MG63 (cell line): ENCODE data around the gene SH2B2. TPM values are rescaled to one million over a fixed set of nuclear protein-coding genes. Genes with fewer than 3 reads are reported as not detected.
A peak's percentile ranks its signal among the peaks of the same experiment; 100 is the strongest.

Source experiments
- DNase-seq: peaks from one replicate; pipeline ENCODE4 v3.0.0-alpha.2; 2020
- H3K27me3 ChIP-seq: fragments of 250-450 bp; sonication (Bioruptor Pico); 2 replicates; pipeline ENCODE4 v1.5.1; 2020; ENCODE audit warnings: mild to moderate bottlenecking, moderate library complexity
- H3K36me3 ChIP-seq: fragments of 250-450 bp; sonication (Bioruptor Pico); 2 replicates; pipeline ENCODE4 v1.5.1; 2020; ENCODE audit warnings: mild to moderate bottlenecking, moderate library complexity
- H3K4me3 ChIP-seq: fragments of 250-450 bp; sonication (Bioruptor Pico); 2 replicates; pipeline ENCODE4 v1.5.1; 2020; ENCODE audit warnings: mild to moderate bottlenecking, moderate library complexity
- H3K9me3 ChIP-seq: fragments of 250-450 bp; sonication (Bioruptor Pico); 2 replicates; pipeline ENCODE4 v1.5.1; 2020; ENCODE audit warnings: mild to moderate bottlenecking, moderate library complexity
- total RNA-seq: library from RNA; depleted of rRNA; stranded (reverse); fragments of >200 nt; shearing (Covaris generic); gene quantifications from 2 replicates; pipeline ENCODE4 v1.2.3, GENCODE V29; 2014; ENCODE audit warnings: low replicate concordance

Gene SH2B2
- total RNA-seq, 1 experiment from 2014 or later: 0.40 TPM

GRCh38 chr7:102280521-102280920, 6.1 kb upstream of the SH2B2 start:
- H3K36me3 ChIP-seq: no peaks in the 10 kb centered on the region
- no peak overlapping the region for H3K4me3 ChIP-seq
- no peak for DNase-seq
- no peaks in the 10 kb centered on the region for H3K27me3 ChIP-seq
- no peaks in the 10 kb centered on the region for H3K9me3 ChIP-seq

- H3K4me3 ChIP-seq: no peak overlapping the region
- H3K36me3 ChIP-seq: no peaks in the 10 kb centered on the region
- no peak for DNase-seq
- H3K27me3 ChIP-seq: no peaks in the 10 kb centered on the region
- no peaks in the 10 kb centered on the region for H3K9me3 ChIP-seq
Observed at GRCh38 chr7:102281785-102282184, 4.9 kb upstream of the SH2B2 start.

GRCh38 chr7:102282465-102283362, 4.0 kb upstream of the SH2B2 start:
- no peaks in the 10 kb centered on the region for H3K27me3 ChIP-seq

GRCh38 chr7:102283477-102284189, 3.0 kb upstream of the SH2B2 start:
- Histone ChIP-seq H3K36me3 (no peaks in the 10 kb centered on the region), H3K4me3 (no peak overlapping the region), H3K9me3 (no peaks in the 10 kb centered on the region), H3K27me3 (no peaks in the 10 kb centered on the region)
- DNase-seq: no peak

More at GRCh38 chr7:102282465-102283362, 4.0 kb upstream of the SH2B2 start:
- Histone ChIP-seq H3K9me3 (no peaks in the 10 kb centered on the region), H3K4me3 (no peak overlapping the region), H3K36me3 (no peaks in the 10 kb centered on the region)
- DNase-seq: no peak

GRCh38 chr7:102284399-102284798, 2.3 kb upstream of the SH2B2 start:
- no peak overlapping the region for H3K4me3 ChIP-seq
- H3K36me3 ChIP-seq: no peaks in the 10 kb centered on the region
- no peaks in the 10 kb centered on the region for H3K9me3 ChIP-seq
- no peak for DNase-seq
- H3K27me3 ChIP-seq: no peaks in the 10 kb centered on the region

GRCh38 chr7:102284891-102285539, 1.7 kb upstream of the SH2B2 start:
- no peaks in the 10 kb centered on the region for H3K27me3 ChIP-seq
- H3K4me3 ChIP-seq: no peak overlapping the region
- DNase-seq: no peak
- H3K36me3 ChIP-seq: no peaks in the 10 kb centered on the region
- no peaks in the 10 kb centered on the region for H3K9me3 ChIP-seq

GRCh38 chr7:102285540-102286236, 980 bp upstream of the SH2B2 start:
- H3K4me3 ChIP-seq: no peak overlapping the region
- H3K36me3 ChIP-seq: no peaks in the 10 kb centered on the region
- no peaks in the 10 kb centered on the region for H3K9me3 ChIP-seq
- H3K27me3 ChIP-seq: no peaks in the 10 kb centered on the region
- DNase-seq: no peak

DNA sequence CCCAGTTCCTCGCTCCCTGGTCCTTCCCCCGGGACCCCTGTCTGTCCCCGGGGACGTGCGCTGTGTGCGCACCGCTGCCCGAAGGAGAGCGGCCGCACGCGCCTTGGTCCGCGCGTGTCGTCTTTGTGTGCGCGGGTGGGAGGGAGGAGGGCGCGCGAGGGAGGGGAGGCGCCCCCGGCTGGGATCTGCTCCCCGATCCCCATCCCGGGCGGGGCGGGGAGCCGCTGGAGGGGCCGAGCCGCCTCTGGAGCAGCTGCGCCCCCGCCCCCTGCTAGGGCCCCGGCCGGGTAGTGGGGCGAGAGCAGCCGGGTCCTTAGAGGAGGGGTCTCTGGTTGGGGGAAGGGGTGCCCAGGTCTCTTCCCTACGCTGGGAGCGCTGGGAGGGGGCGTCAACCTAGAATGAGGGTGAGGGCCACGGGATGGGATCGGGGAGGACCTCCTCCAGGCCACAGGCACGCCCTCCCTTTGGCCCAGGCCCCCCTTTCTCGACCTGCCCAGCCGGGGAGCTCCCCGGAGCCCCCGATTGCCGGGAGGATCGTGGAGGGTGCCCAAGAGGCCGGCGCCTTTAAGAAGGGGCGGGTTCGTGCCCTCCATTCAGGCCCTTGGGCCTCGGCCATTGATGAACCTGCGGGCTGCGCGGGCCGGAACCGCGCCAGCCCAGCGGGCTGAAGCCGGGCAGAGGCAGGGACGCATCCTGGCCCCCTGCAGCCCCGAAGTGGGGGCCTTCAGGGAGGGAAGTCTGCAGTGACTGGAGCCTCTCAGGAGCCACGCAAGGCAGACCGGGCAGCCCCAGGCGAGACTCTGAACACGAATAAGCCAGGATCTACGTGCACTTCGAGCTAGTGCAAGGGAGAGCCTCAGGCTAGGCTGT, 678 bp downstream of the SH2B2 start:
- no peaks in the 10 kb centered on the region for H3K9me3 ChIP-seq
- no peaks in the 10 kb centered on the region for H3K36me3 ChIP-seq
- peak overlapping the region; percentile 49 for H3K4me3 ChIP-seq
- H3K27me3 ChIP-seq: no peaks in the 10 kb centered on the region
- no peak for DNase-seq

DNA sequence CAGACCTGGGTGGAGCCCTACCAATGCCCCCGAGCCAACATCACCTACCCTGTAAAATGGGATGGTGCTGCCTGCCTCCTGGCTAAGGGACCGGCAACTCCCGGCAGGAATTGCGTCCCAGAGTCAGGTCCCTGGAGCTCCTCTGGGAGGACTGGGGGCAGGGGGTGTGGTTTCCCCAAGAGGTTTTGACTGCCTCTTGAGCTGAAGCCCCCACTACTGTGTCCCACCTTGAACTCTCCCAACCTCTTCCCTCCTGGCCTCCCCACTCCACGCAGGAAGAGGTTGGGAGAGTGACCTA, 1.3 kb downstream of the SH2B2 start:
- H3K36me3 ChIP-seq: no peaks in the 10 kb centered on the region
- no peaks in the 10 kb centered on the region for H3K9me3 ChIP-seq
- H3K4me3 ChIP-seq: peak overlapping the region; percentile 49
- H3K27me3 ChIP-seq: no peaks in the 10 kb centered on the region
- DNase-seq: no peak

DNA sequence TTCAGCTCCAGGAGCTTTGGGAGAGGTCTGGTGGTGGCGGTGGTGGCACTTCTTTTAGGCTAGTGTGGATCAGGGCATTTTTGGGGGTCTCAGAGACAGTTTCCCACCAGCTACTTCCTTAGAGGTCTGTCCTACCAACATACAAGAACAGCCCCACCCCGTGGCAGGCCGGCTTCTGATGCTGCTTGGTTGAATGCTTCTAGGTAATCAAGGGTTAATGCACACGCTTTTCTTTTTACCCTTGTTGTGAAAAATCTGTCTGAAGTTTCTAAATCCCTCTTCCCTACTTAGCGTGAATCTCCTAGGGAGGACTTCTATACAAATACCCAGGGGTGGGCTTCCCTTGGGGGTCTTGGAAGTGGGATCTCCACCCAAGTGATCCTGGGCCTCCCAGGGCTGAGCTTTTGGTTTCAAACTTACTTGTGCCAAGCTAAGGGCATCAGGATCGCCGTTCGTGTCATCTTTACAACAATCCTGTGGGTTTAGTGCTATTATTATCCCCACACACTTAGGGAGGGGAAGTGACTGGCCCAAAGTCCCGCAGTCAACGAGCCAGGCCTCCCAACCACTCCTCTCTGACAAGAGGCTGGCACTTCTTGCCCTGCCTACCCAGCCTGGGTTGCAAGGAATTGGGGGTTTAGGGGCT, 1.7 kb downstream of the SH2B2 start:
- Histone ChIP-seq H3K9me3 (no peaks in the 10 kb centered on the region), H3K36me3 (no peaks in the 10 kb centered on the region), H3K4me3 (no peak overlapping the region), H3K27me3 (no peaks in the 10 kb centered on the region)
- DNase-seq: no peak

DNA sequence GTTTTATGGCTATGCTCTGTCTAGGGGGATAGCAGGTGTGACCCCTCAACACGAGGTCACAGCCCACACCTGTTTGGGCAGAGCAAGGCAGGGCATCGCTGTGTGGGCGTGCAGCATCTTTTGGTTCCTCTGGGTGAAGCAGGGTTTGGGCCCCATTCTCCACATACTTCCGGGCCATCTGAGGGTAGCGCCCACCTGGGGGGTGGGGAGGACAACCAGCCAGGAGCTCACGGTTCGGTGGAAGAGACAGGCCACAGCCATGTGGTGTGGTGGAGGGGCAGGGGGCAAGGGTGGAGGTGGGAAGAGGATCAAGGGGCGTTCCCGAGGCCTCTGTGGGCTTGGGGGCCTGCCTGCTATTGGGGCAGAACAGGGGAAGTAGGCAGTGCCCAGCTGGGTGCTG, 2.4 kb downstream of the SH2B2 start:
- no peak for DNase-seq
- no peak overlapping the region for H3K4me3 ChIP-seq
- H3K9me3 ChIP-seq: no peaks in the 10 kb centered on the region
- H3K27me3 ChIP-seq: no peaks in the 10 kb centered on the region
- H3K36me3 ChIP-seq: no peaks in the 10 kb centered on the region

- Histone ChIP-seq H3K36me3 (no peaks in the 10 kb centered on the region), H3K9me3 (no peaks in the 10 kb centered on the region), H3K4me3 (no peak overlapping the region), H3K27me3 (no peaks in the 10 kb centered on the region)
- DNase-seq: no peak
Observed at GRCh38 chr7:102291056-102291915, 4.6 kb downstream of the SH2B2 start.

DNA sequence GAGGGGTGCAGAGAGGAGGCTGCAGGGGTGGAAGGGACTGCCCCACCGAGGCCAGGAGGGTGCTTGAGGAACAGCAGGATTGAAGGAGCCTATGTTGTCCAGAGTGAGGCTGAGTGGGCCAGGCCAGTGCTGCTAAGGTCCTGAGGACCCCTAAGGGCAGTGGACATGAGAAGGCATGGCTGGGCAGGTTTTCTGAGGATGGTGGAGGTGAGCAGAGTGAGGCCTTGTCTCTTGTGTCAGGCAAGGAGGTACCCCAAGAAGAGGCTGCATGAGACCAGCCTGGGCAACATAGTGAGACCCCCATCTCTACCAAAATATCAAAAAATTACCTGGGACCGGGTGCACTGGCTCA, 5.2 kb downstream of the SH2B2 start:
- DNase-seq: no peak
- no peaks in the 10 kb centered on the region for H3K27me3 ChIP-seq
- no peaks in the 10 kb centered on the region for H3K9me3 ChIP-seq
- H3K4me3 ChIP-seq: no peak overlapping the region
- no peaks in the 10 kb centered on the region for H3K36me3 ChIP-seq

DNA sequence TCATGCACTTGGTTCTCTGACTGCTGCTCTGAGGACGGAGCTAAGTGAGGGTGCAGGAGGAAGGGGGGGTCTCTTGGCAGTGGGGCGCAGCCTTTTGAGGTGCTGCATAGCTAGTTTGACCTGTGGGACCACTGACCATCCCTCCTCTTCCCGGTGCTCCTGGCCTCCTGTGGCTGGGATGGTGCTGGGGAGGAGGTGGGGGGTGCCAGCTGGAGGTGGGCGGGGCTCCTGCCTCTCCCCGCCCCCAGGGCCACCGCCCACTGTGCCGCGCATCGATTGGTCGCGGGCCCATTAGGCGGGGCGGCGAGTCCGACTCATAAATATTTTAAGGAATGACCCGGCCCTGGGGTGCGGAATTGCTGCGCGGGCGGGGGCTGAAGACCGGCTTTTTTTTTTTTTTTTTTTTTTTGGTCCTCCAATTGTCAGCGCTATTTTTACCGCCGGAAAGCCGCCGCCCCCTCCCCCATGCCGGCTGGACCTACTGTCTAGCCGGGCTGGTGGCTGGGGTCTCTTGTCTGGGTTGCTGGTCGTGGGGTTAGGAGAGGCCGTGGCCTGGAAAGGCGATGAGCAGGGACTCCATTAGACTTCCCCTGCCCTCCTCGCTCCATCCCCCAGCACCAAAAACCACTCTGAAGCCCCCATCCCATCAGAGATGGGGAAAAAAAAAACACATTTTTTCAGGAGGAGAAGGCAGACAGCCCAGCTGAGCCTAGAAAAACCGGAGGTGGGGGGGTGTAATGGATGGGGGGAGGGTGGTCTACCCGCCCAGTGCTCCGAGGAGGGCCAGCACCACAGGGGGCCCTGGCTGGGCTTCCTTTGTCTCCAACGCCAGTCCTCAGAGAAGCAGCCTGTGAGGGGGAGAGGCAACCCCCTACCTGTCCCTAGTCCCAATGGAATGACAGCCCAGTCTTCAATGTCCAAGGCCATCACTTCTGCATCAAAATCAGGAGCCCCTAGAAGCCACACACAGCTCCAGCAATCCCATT, 6.4 kb downstream of the SH2B2 start:
- no peak for DNase-seq
- no peak overlapping the region for H3K4me3 ChIP-seq
- no peaks in the 10 kb centered on the region for H3K27me3 ChIP-seq
- no peaks in the 10 kb centered on the region for H3K9me3 ChIP-seq
- no peaks in the 10 kb centered on the region for H3K36me3 ChIP-seq
